ENCODE data around the gene GZMH.

- no peak for TF ChIP-seq POLR2A (IDR thresholded peaks at IDR 0.05; ENCODE audit: low read length)
- TF ChIP-seq GATA1 (IDR thresholded peaks at IDR 0.05; ENCODE audit: low read depth, low read length): no peak
Observed at GRCh38 chr14:24632761-24633160, 23.3 kb upstream of the GZMH start.

All from erythroblast (primary cell).